Measurements from ENCODE around the gene CAPN1.
A peak's percentile ranks its signal among the peaks of the same experiment; 100 is the strongest.

DNA sequence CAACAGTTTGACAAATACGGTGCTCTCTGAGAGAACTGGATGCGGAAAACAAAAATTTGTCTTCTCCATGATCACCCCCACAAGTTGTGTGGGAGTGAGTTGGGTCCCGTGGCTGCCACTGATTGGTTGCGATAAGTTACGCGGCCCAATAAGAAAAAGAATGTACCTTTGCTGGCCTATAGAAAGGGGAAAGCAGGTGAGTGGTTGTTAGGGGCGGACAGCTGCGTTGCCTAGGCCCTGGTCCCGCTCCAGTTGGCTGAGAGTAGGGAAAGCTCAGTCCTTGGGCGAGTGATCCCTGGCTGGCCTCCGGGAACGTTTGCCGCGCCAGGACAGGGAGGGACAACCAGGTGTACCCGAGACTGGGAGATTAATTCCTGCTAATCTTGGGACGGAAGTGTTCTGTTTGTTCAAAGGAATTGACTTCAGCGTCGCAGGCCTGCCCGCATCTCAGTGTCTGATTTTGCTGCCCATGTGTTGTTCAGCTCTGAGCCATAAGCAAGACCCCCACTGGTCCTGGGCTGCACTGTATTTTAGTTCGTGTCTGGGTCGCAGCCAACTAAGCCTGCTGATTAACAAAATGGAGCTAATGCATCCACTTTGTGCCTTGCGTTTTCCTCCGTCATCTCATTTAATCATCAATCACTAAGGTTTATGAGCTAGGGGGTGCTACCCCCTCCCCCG is 46.6 kb upstream of the CAPN1 start:
- TF ChIP-seq RAD21 (IDR thresholded peaks at IDR 0.05; ENCODE audit: low read depth) = no peak
- TF ChIP-seq ZBTB7A (IDR thresholded peaks at IDR 0.05; ENCODE audit: low read depth) = no peak
- TF ChIP-seq YY1 (IDR thresholded peaks at IDR 0.05; ENCODE audit: low read depth) = no peak
- TF ChIP-seq MAX (IDR thresholded peaks at IDR 0.05) = 0 out of 2 replicates have a peak, but pooled peaks have one; percentile 1
- TF ChIP-seq EP300 (IDR thresholded peaks at IDR 0.05; ENCODE audit: borderline replicate concordance) = 0 out of 2 replicates have a peak, but pooled peaks have one; percentile 30
- TF ChIP-seq TAF1 (IDR thresholded peaks at IDR 0.05; ENCODE audit: low read depth) = peak; percentile 69; the same call in 1 of the 2 replicates
- TF ChIP-seq EGR1 (IDR thresholded peaks at IDR 0.05) = 0 out of 2 replicates have a peak, but pooled peaks have one; percentile 54
- TF ChIP-seq CREB1 (IDR thresholded peaks at IDR 0.05; ENCODE audit: low read depth) = no peak
- peak; percentile 51; the same call in 1 of the 2 replicates for TF ChIP-seq NFIC (IDR thresholded peaks at IDR 0.05)
- TF ChIP-seq CEBPB (IDR thresholded peaks at IDR 0.05) = no peak
- no peak for TF ChIP-seq FOXM1 (IDR thresholded peaks at IDR 0.05; ENCODE audit: borderline replicate concordance, low read depth)
- TF ChIP-seq USF1 (IDR thresholded peaks at IDR 0.05) = no peak

Data from Ishikawa (cell line).